ENCODE measurements around the gene CAMKMT. TPM values are rescaled to one million over a fixed set of nuclear protein-coding genes. Genes with fewer than 3 reads are reported as not detected.

Gene CAMKMT
- total RNA-seq, 2 donors from 2014 or later, result 13.5 to 26.5 TPM

DNA sequence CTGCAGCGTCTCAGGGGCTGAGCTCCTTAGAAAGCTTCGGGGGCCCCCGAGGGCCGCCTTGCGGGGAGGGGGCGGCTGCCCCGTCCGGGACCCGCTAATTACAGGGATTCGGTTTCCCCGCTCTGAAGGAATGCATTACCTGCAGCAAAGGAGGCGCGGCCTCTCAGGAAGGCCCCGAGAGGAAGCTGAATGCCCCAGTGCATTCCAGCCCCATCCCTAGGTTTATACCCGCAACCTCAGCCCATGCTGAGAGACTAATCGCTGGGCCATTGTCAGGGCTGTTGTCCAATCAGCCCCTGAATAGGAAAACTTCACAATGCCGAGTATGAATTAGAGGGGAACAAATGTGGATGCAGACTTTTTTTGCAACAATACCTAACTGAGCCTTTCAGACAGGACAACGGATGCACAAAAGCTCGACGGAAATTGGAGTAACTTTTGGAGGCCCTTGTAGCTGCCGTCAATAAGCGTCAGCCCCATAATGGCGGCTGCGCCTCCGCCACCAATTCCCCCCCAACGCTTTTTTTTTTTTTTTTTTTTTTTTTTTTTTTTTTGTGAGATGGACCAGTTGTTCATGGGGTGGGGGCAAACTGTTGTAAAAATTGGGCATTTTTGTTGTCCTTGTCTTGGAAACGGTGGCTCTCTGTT lies 441.2 kb downstream of the CAMKMT start:
- Mint-ChIP-seq H3K4me1 (ENCODE audit: low read depth in 2 of 2) (peaks cover 0 to 6% of the 10 kb centered on the region in 2 donors), H3K36me3 (no peaks in the 10 kb centered on the region), H3K4me3 (no peak overlapping the region), H3K9me3 (no peaks in the 10 kb centered on the region), H3K27me3 (peaks cover 59 to 66% of the 10 kb centered on the region in 2 donors), H3K27ac (no peak overlapping the region)
- no peak for ATAC-seq
- DNase-seq (ENCODE audit: low spot score), result no peak

DNA sequence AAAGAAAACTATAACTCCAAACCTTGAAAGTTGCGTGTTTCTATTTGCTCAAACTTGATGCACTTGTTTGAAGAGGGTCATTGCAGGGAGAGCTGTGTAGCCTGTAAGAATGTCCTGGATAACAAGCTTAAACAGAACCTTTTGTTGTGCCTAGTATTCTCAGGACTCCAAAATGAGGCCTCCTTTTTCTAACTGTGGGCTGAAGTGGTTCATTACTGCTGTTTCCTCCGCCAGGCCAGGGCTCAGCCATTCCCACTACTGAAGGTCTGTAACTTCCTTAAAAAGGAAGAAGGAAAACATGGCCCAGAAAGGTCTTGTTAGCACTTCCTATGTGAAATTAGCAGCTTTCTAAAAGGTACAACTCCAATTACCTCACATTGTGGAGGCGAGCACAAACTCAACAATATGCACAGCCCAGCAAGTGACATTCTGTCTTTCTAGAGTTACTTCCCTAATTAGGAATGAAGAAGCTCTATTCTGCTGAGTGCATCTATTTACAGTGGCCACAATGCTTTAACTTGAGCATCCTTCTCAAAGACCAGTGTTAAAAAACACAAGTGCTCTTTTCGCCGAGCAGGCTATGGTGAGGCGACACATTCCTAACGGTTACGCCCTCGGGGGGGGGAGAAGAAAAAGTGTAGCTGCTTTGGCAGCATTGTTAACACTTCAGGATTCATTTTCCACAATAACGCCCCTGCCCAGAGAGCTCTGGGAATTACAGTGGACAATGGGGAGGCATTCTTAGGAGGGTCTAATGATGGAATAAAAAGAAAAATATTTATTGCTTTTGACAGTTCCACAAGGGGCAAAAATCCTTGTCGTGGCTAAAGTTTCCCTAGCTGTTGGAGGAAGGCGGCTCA lies 442.9 kb downstream of the CAMKMT start:
- no peaks in the 10 kb centered on the region for H3K36me3 Mint-ChIP-seq
- no peak overlapping the region for H3K4me3 Mint-ChIP-seq
- H3K27ac Mint-ChIP-seq, result no peak overlapping the region
- DNase-seq (ENCODE audit: low spot score), result no peak
- no peaks in the 10 kb centered on the region for H3K9me3 Mint-ChIP-seq
- H3K27me3 Mint-ChIP-seq, result peaks cover 51 to 64% of the 10 kb centered on the region in 2 donors
- peaks cover 0 to 2% of the 10 kb centered on the region in 2 donors for H3K4me1 Mint-ChIP-seq (ENCODE audit: low read depth in 2 of 2)
- no peak for ATAC-seq

DNA sequence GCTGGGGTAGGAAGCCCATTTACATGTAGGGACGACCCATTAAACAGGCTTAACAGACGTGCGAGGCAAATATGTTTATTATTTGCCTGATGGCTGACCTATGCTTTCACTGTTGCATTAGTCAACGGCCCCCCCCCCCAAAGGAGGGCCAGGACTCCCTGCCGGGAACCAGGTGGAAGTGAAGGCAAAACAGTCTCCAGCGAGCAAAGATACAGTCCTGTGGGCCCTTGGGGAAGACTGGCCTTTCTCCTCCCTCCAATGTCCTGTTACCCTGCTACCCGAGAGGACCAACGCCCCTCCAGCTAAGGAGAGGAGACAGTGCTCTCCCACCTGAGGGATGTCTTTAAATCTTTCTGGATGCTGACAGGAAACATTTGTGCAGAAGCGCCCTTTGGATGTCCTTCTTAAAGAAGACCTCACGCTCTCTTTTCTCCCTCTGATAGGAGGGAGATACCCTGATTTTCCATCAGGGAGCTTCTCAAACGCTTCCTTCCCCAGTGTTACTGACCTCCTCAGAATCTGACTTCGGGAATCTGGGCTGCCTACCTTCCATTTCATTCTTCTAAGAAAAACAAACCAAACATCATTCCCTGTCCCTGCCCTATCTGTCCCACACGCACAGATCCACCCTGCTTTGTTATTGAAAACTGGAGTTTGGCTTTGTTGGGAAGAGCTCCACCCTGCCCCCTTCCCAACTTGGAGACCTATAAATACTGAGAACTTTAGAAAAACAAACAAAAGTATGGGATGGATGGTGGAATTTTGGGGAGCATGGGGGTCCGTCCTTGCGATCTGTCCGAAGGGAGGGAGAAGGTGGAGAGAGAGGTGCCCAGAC lies 443.9 kb downstream of the CAMKMT start:
- no peak for DNase-seq (ENCODE audit: low spot score)
- Mint-ChIP-seq H3K9me3 (no peaks in the 10 kb centered on the region), H3K4me3 (no peak overlapping the region), H3K4me1 (ENCODE audit: low read depth in 2 of 2) (peaks cover 0 to 2% of the 10 kb centered on the region in 2 donors), H3K36me3 (no peaks in the 10 kb centered on the region), H3K27ac (no peak overlapping the region), H3K27me3 (peaks cover 48 to 64% of the 10 kb centered on the region in 2 donors)
- no peak for ATAC-seq

DNA sequence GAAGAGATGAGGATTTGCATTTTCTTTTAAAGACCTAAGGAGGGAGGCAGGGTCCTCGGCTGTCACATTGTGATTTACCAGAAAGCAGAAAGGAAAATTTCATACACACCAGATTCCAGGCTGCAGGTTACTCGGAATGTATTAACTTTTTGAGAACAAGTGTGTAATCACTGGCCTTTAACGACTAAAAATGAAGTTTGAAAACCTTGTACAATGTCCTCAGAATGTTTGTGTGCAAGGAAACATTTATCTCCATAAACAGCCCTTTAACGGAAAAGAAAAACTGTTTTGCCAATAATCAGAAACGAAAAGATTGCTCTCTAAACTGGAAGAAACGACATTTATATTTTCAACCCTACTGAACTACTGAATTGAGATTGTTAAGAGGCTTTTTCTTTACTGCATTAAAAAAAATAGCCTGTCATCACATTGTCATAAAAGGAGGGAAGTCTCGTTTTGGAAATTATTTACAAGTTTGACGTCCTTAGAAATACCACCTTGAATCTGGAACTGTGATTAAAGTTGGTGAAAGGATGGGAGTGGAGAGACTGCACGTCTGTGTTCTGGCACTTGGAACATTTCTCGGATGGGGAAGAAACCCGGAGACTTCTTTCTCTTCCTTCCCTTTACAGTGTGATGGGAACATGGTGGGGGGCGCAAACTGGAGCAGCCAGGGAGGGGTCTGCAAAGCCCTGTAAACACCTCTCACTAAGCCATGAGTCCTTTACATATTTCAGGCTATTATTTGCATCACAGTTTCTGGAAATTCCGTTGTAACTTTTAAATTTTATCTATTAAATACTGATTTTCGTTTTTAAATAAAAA lies 445.7 kb downstream of the CAMKMT start:
- ATAC-seq (no peak), DNase-seq (ENCODE audit: low spot score) (no peak)
- Mint-ChIP-seq H3K36me3 (no peaks in the 10 kb centered on the region), H3K4me3 (no peak overlapping the region), H3K4me1 (ENCODE audit: low read depth in 2 of 2) (no peaks in the 10 kb centered on the region), H3K27me3 (peaks cover 47 to 80% of the 10 kb centered on the region in 2 donors), H3K9me3 (no peaks in the 10 kb centered on the region), H3K27ac (no peak overlapping the region)

DNA sequence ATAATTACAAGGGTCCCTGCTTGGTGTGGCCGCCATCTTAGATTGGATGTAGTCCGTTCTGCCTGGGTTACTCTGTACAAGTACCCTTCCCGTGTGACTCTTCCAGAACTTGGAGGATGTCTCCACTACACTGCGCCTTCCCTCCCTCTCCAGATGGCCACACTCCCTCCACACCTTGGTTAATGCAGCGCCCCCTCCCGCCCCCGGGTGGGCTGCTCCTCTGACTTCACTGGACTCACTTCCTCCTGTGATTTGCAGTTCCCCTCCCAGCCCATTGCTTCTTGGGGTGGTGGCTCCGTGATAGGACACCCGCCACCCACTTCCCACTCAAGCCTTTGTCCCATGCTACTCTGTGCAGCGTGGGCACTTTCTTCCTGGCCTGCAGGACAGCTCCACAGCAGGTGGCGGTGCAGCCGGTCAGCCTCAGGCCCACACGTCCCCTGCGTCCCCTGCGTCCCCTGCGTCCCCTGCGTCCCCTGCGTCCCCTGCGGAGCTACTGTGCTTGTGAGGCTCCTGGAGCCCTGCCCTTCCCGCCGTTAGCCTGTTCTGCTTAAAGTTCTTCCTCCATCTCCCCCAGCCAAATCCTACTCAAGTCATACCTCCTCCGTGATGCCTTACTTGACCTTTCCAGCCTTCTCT lies 449.3 kb downstream of the CAMKMT start:
- ATAC-seq (no peak), DNase-seq (ENCODE audit: low spot score) (no peak)
- Mint-ChIP-seq H3K4me3 (no peak overlapping the region), H3K4me1 (ENCODE audit: low read depth in 2 of 2) (no peaks in the 10 kb centered on the region), H3K27me3 (peaks cover 40 to 67% of the 10 kb centered on the region in 2 donors), H3K36me3 (no peaks in the 10 kb centered on the region), H3K27ac (no peak overlapping the region), H3K9me3 (no peaks in the 10 kb centered on the region)

DNA sequence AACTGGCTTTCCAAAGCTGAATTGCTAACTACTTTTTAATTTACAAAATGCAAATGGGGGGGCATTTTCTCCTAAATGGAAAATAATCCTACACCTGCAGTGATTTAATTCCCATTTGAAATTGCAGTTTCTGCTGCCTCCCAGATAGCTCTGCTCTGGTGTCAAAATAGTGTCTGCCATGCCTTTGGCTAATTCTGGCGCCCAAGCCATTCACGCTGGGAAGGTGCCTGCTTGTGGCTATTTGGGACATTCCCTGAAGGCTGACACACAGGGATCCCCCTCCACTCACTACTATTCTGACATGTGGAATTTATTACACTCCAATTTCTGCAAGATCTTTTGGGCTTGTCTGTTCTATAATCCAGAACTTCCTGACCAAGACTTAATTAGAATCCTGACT lies 451.4 kb downstream of the CAMKMT start:
- Mint-ChIP-seq H3K27ac (no peak overlapping the region), H3K9me3 (no peaks in the 10 kb centered on the region), H3K4me3 (no peak overlapping the region), H3K36me3 (no peaks in the 10 kb centered on the region), H3K4me1 (ENCODE audit: low read depth in 2 of 2) (no peaks in the 10 kb centered on the region), H3K27me3 (peaks cover 35 to 50% of the 10 kb centered on the region in 2 donors)
- ATAC-seq (no peak), DNase-seq (ENCODE audit: low spot score) (no peak)

DNA sequence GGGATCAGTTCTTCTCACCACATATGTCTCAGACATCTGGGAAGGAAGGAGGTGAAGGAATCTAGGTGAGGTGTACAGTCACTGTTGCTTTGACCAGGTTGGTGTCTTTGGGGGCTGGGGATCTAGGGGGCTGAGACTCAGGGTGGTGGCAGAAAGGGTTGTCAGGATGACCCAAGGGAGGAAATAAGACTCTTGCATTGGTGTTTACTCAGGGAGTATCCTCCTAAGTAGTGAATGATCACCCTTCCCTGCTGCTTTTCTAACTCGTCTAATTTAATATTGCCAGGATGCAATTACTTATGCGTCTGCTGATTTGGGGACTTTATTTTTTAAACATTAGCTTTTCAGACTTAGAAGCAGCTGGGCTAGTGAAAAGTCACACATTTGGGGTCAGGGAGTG lies 451.9 kb downstream of the CAMKMT start:
- peaks cover 37 to 49% of the 10 kb centered on the region in 2 donors for H3K27me3 Mint-ChIP-seq
- no peaks in the 10 kb centered on the region for H3K36me3 Mint-ChIP-seq
- H3K27ac Mint-ChIP-seq, result no peak overlapping the region
- no peak overlapping the region for H3K4me3 Mint-ChIP-seq
- no peaks in the 10 kb centered on the region for H3K4me1 Mint-ChIP-seq (ENCODE audit: low read depth in 2 of 2)
- no peak for ATAC-seq
- DNase-seq (ENCODE audit: low spot score), result no peak
- H3K9me3 Mint-ChIP-seq, result no peaks in the 10 kb centered on the region

DNA sequence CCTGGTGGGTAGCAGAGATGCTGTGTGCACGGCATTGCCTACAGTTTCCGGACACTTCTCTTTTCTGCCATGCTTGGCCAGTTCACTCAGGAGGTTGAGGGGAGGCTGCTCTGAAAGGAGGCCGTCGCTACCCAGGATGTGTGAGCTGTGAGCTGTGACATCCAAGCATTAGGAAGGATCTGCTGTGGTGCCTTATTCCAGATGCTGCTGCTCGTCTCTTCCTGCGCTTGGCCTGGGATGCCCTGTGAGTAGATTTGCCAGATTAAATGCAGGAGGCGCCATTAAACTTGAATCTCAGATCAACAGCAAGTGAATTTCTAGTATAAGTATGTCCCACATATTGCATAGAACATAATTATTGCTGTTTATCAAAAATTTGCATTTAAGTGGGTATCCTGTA lies 455.5 kb downstream of the CAMKMT start:
- H3K4me3 Mint-ChIP-seq, result no peak overlapping the region
- DNase-seq (ENCODE audit: low spot score), result no peak
- no peaks in the 10 kb centered on the region for H3K4me1 Mint-ChIP-seq (ENCODE audit: low read depth in 2 of 2)
- ATAC-seq, result no peak
- H3K27ac Mint-ChIP-seq, result no peak overlapping the region
- no peaks in the 10 kb centered on the region for H3K9me3 Mint-ChIP-seq
- no peaks in the 10 kb centered on the region for H3K36me3 Mint-ChIP-seq
- peaks cover 17 to 28% of the 10 kb centered on the region in 2 donors for H3K27me3 Mint-ChIP-seq

DNA sequence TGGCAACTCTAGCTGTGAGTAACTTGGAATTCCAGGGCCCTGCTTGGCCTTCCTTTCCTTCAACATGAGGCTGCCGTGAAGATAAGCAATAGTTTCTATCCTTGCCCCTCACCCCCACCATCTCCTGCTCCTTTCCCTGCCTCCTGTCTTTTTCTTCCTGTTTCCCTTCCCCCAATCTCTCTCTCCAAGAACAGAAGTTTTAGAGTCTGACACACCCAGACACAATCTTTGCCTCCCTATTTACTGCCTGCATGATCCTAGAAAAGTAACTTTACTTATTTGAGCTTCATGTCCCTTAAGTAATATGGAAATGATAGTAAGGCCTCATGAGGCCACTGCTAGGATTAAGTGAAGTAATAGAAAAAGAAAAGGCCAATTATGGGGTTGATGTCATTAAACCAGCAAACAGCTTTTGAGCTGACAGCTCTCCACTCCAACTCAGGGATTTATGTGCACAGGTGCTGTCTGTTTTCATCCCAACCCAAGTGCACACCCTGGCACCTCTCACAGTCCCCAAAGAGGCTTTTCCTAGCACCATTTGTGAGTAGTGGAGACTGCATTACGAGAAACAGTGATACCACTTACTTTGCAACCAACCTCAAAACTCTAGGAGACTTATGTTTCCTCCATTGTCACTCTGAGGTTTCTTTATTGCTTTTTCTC lies 456.1 kb downstream of the CAMKMT start:
- Mint-ChIP-seq H3K9me3 (no peaks in the 10 kb centered on the region), H3K36me3 (no peaks in the 10 kb centered on the region)
- no peak for ATAC-seq

DNA sequence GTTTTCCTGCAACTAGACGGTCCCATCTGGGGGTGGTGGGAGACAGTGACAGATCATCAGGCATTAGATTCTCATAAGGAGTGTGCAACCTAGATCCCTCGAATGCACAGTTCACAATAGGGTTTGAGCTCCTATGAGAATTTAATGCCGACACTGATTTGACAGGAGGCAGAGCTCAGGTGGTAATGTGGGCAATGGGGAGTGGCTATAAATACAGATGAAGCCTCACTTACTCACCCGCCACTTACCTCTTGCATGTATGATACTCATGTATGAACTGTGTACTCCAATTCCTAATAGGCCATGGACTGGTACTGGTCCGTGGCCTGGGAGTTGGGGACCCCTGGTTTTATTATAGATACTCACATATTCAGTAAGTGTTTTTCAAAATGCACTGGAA lies 457.3 kb downstream of the CAMKMT start:
- peaks cover 1 to 24% of the 10 kb centered on the region in 2 donors for H3K27me3 Mint-ChIP-seq
- H3K27ac Mint-ChIP-seq, result no peak overlapping the region
- DNase-seq (ENCODE audit: low spot score) (no peak), ATAC-seq (no peak)
- H3K36me3 Mint-ChIP-seq, result no peaks in the 10 kb centered on the region
- H3K9me3 Mint-ChIP-seq, result no peaks in the 10 kb centered on the region
- H3K4me1 Mint-ChIP-seq (ENCODE audit: low read depth in 2 of 2), result no peaks in the 10 kb centered on the region
- no peak overlapping the region for H3K4me3 Mint-ChIP-seq

More for the DNA sequence above, 456.1 kb downstream of the CAMKMT start:
- Mint-ChIP-seq H3K27ac (no peak overlapping the region), H3K4me1 (ENCODE audit: low read depth in 2 of 2) (no peaks in the 10 kb centered on the region), H3K27me3 (peaks cover 12 to 27% of the 10 kb centered on the region in 2 donors), H3K4me3 (no peak overlapping the region)
- no peak for DNase-seq (ENCODE audit: low spot score)

DNA sequence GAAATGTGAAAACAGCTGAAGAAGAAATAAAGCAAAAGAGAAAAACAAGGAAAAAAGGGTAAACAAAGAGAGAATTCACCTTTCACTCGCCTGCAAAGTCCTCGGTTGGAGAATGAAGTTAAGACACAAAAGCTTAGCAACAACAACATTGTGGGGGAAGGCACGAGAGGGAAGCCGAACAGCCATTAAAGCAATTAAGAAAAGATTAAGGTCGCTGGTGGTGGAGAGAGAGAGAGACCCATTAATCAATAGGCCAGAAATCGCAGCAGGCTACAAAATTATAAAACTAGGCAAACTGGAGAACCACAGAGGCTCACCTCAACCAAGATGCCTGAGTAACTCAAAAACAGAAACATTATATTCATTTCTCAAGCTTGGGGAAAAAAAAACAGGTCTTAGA lies 459.8 kb downstream of the CAMKMT start:
- ATAC-seq, result no peak
- H3K27me3 Mint-ChIP-seq, result peaks cover 0 to 16% of the 10 kb centered on the region in 2 donors
- no peaks in the 10 kb centered on the region for H3K36me3 Mint-ChIP-seq

DNA sequence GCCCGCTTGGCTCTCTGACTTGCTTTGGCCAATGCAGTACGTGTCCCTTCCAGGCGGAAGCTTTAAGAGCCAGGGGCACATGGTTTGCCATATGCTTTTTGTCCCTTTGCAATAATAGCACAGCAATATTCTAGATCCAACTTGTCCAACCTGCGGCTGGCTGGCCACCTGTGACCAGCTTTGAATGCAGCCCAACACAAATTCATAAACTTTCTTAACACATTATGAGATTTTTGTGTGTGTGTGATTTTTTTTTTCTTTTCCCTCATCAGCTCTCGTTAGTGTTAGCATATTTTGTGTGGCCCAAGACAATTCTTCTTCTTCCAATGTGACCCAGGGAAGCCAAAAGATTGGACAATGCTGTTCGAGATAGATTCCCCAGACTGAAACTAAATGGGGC lies 460.4 kb downstream of the CAMKMT start:
- H3K27ac Mint-ChIP-seq, result no peak overlapping the region
- DNase-seq (ENCODE audit: low spot score) (no peak), ATAC-seq (no peak)
- peaks cover 0 to 16% of the 10 kb centered on the region in 2 donors for H3K27me3 Mint-ChIP-seq
- H3K9me3 Mint-ChIP-seq, result no peaks in the 10 kb centered on the region
- no peak overlapping the region for H3K4me3 Mint-ChIP-seq
- no peaks in the 10 kb centered on the region for H3K36me3 Mint-ChIP-seq
- H3K4me1 Mint-ChIP-seq (ENCODE audit: low read depth in 2 of 2), result no peaks in the 10 kb centered on the region

More for the DNA sequence above, 459.8 kb downstream of the CAMKMT start:
- Mint-ChIP-seq H3K4me3 (no peak overlapping the region), H3K27ac (no peak overlapping the region), H3K9me3 (no peaks in the 10 kb centered on the region), H3K4me1 (ENCODE audit: low read depth in 2 of 2) (no peaks in the 10 kb centered on the region)
- DNase-seq (ENCODE audit: low spot score), result no peak

Measured in natural killer cell treated with Interleukin-12 subunit alpha and Interleukin-12 subunit beta and Interleukin-15 and Interleukin-18, amount 100 ng/mL, for 72 hours (primary cell).